ENCODE results near the gene LILRA1.

DNA sequence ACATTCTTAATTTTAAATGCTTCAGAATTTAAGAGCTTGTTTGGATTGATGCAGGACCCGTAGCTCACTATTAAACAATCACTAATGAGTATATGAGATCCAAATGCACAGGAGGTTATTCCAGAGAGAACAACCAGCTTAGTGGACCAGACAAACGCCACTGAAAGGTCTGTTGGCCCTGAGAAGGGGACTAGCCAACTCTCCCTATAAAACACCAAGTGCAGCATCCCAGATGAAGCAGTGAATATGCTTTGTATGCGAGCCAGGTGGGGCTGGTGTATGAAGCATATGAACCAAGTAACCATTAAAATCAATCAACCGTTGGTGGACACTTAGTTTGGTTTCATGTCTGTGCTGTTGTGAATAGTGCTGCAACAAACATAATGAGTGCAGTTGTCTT is 27.0 kb downstream of the LILRA1 start:
- TF ChIP-seq POLR2A (IDR thresholded peaks at IDR 0.05) (no peak), POLR2AphosphoS5 (IDR thresholded peaks at IDR 0.05) (no peak)

Measured in spleen (tissue), 3 donors.